Measurements from ENCODE around the gene EXT2. TPM values are rescaled to one million over a fixed set of nuclear protein-coding genes. Genes with fewer than 3 reads are reported as not detected.

EXT2 gene
- total RNA-seq, 1 experiment from 2014 or later = 39.1 TPM

- TF ChIP-seq E2F1 (CRISPR knock-in tag; IDR thresholded peaks at IDR 0.05) (no peak), CBFB (CRISPR knock-in tag; IDR thresholded peaks at IDR 0.05; ENCODE audit: low read depth) (no peak), MAX (CRISPR knock-in tag; IDR thresholded peaks at IDR 0.05) (no peak), CTCF (IDR thresholded peaks at IDR 0.05) (no peak), AFF4 (CRISPR knock-in tag; IDR thresholded peaks at IDR 0.05; ENCODE audit: borderline replicate concordance) (no peak), E2F4 (CRISPR knock-in tag; IDR thresholded peaks at IDR 0.05; ENCODE audit: borderline replicate concordance, low read depth) (no peak), NFE2L1 (CRISPR knock-in tag; IDR thresholded peaks at IDR 0.05) (no peak), CDX4 (CRISPR knock-in tag; IDR thresholded peaks at IDR 0.05; ENCODE audit: borderline replicate concordance) (no peak), SMAD4 (CRISPR knock-in tag; IDR thresholded peaks at IDR 0.05) (no peak), FOXP4 (CRISPR knock-in tag; IDR thresholded peaks at IDR 0.05) (no peak), KAT7 (CRISPR knock-in tag; IDR thresholded peaks at IDR 0.05; ENCODE audit: borderline replicate concordance) (no peak), NFATC4 (CRISPR knock-in tag; IDR thresholded peaks at IDR 0.05) (no peak), ZBTB43 (CRISPR knock-in tag; IDR thresholded peaks at IDR 0.05) (no peak), ZNF232 (CRISPR knock-in tag; IDR thresholded peaks at IDR 0.05) (no peak), MYBL2 (CRISPR knock-in tag; IDR thresholded peaks at IDR 0.05) (no peak)
- H3K9me3 Mint-ChIP-seq = peaks cover 9% of the 10 kb centered on the region
These were observed 151.2 kb downstream of the EXT2 start for GRCh38 chr11:44246726-44247125.

More at GRCh38 chr11:44246726-44247125, 151.2 kb downstream of the EXT2 start:
- ChIA-PET CTCF (interaction anchor here (1.7 kb wide), 1 partner anchor 39 kb away, joined by 6 read pairs; no protein-coding TSS in a partner anchor), POLR2A (no interaction called here)
- Mint-ChIP-seq H3K36me3 (peaks cover 14% of the 10 kb centered on the region), H3K27ac (no peak overlapping the region), H3K27me3 (ENCODE audit: low read depth) (no peaks in the 10 kb centered on the region), H3K4me3 (no peak overlapping the region), H3K4me1 (peaks cover 37% of the 10 kb centered on the region)
- ATAC-seq (no peak), DNase-seq (ENCODE audit: low spot score) (no peak)

Measured in WTC11 (cell line).